Anterior cingulate cortex (tissue), 58 donors: ENCODE results near the gene USP3.

ENCODE experiments used
- DNase-seq, 58 donors: peaks; one replicate each; lab custom pipeline; 2025; lab: John Stamatoyannopoulos, UW

Gene USP3

DNA sequence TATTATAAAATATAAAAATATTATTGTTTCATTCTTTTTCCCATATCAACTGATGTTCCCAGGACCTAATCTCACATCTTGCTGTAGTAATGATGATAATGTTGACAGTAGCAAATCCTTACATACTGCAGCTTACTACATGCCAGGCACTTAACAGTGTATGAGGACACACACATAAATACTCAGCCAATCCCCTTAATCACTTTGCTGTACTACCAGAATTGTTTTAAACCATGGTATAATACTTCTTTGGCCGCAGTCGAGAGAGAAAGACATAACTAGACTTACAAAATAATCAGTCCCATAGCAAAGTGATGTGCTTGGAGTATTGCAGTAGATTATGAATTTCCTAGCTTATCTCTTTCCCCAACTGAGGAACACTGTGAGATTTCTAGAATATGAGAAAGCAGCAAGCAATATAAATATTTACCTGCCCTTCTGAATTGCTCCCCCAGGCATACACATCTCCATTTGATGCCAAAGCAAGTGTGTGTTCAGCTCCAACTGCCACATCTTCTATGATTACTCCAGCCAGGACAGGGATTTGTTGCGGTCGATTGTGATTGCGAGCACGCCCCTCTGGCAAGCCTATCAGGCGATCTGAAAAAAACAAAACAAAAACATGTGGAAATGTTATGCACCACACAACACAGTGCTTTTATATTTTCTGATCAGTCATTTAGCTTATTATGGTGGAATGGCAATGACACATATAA is 125.8 kb downstream of the USP3 start:
- peak in 5 of 58 donors; percentile 3 to 27 (median 17) for DNase-seq

- no peak for DNase-seq
These were observed 128.9 kb downstream of the USP3 start for GRCh38 chr15:63633312-63633711.

DNA sequence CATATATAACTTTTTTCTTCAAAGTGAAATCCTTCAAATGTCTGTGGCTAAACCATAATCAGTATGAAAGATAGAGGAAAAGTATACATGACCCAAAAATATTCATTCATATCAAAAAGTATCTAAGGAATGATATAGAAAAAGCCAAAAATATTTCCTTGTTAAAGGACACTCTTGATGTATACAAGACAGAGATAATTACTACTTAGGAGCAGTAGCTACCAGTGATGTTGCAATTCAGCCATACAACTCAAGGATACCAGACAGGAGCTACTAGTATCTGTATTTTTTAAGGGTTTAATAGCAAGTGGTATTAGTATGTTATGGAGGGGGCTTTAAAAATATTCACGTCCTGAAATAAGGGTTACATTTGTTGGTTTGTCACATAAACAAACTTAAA is 129.8 kb downstream of the USP3 start:
- DNase-seq: no peak

DNA sequence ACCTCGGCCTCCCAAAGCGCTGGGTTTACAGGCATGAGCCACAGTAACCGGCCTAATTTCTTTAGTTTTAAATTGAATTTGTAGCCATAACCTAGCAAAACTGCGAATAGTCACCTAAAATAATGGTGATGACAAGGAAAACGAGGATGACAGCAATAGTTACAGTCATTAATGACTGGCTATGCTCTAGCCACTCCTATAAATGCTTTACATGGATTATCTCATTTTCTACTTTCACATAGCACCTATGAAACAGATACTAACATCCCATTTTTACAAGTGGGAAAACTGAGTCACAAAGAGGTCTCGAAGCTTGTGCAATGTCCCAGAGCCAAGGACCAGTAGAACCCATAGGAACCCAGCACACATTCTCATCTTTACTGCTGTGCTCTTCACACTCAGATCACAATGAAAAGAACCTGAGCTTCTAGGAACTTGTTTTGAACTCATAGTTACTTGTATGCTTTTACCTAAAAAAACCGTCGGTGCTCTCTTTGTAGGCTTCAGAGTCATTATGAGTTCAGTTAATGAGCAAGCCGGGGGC is 132.2 kb downstream of the USP3 start:
- no peak for DNase-seq

GRCh38 chr15:63638839-63639238 is 134.4 kb downstream of the USP3 start:
- DNase-seq: no peak

GRCh38 chr15:63640146-63640545 is 135.8 kb downstream of the USP3 start:
- DNase-seq: no peak
